ENCODE data around the gene AACS.

The AACS gene

GRCh38 chr12:125124320-125124966 lies 59.2 kb downstream of the AACS start:
- in situ Hi-C loops (cut with HindIII; ENCODE audit: low pct_unique_long_range_greater_than_20kb, low sequenced_read_pairs) = no loop called here
- no peak for TF ChIP-seq JUND (IDR thresholded peaks at IDR 0.05; ENCODE audit: low read depth)
- no peak for DNase-seq (ENCODE audit: low read depth in 1 of 2, low spot score in 1 of 2)

GRCh38 chr12:125125271-125125670 lies 60.0 kb downstream of the AACS start:
- no peak for TF ChIP-seq JUND (IDR thresholded peaks at IDR 0.05; ENCODE audit: low read depth)
- in situ Hi-C loops (cut with HindIII; ENCODE audit: low pct_unique_long_range_greater_than_20kb, low sequenced_read_pairs) = no loop called here

GRCh38 chr12:125128439-125129178 lies 63.4 kb downstream of the AACS start:
- no peak for TF ChIP-seq JUND (IDR thresholded peaks at IDR 0.05; ENCODE audit: low read depth)
- in situ Hi-C loops (cut with HindIII; ENCODE audit: low pct_unique_long_range_greater_than_20kb, low sequenced_read_pairs) = no loop called here
- DNase-seq (ENCODE audit: low read depth in 1 of 2, low spot score in 1 of 2) = no peak

More at GRCh38 chr12:125125271-125125670, 60.0 kb downstream of the AACS start:
- DNase-seq (ENCODE audit: low read depth in 1 of 2, low spot score in 1 of 2) = peak in 1 of 2 experiments; percentile 28

- DNase-seq (ENCODE audit: low read depth in 1 of 2, low spot score in 1 of 2) = no peak
- TF ChIP-seq JUND (IDR thresholded peaks at IDR 0.05; ENCODE audit: low read depth) = no peak
- in situ Hi-C loops (cut with HindIII; ENCODE audit: low pct_unique_long_range_greater_than_20kb, low sequenced_read_pairs) = no loop called here
Measured at GRCh38 chr12:125129179-125129571, 63.9 kb downstream of the AACS start.

- in situ Hi-C loops (cut with HindIII; ENCODE audit: low pct_unique_long_range_greater_than_20kb, low sequenced_read_pairs) = no loop called here
- no peak for DNase-seq (ENCODE audit: low read depth in 1 of 2, low spot score in 1 of 2)
- no peak for TF ChIP-seq JUND (IDR thresholded peaks at IDR 0.05; ENCODE audit: low read depth)
Measured at GRCh38 chr12:125129591-125130255, 64.5 kb downstream of the AACS start.

GRCh38 chr12:125131958-125132357 lies 66.7 kb downstream of the AACS start:
- no peak for DNase-seq (ENCODE audit: low read depth in 1 of 2, low spot score in 1 of 2)
- in situ Hi-C loops (cut with HindIII; ENCODE audit: low pct_unique_long_range_greater_than_20kb, low sequenced_read_pairs) = no loop called here
- TF ChIP-seq JUND (IDR thresholded peaks at IDR 0.05; ENCODE audit: low read depth) = no peak

- no peak for DNase-seq (ENCODE audit: low read depth in 1 of 2, low spot score in 1 of 2)
- in situ Hi-C loops (cut with HindIII; ENCODE audit: low pct_unique_long_range_greater_than_20kb, low sequenced_read_pairs) = no loop called here
- no peak for TF ChIP-seq JUND (IDR thresholded peaks at IDR 0.05; ENCODE audit: low read depth)
Measured at GRCh38 chr12:125132698-125133400, 67.6 kb downstream of the AACS start.

GRCh38 chr12:125133616-125134015 lies 68.4 kb downstream of the AACS start:
- in situ Hi-C loops (cut with HindIII; ENCODE audit: low pct_unique_long_range_greater_than_20kb, low sequenced_read_pairs) = no loop called here
- TF ChIP-seq JUND (IDR thresholded peaks at IDR 0.05; ENCODE audit: low read depth) = no peak
- no peak for DNase-seq (ENCODE audit: low read depth in 1 of 2, low spot score in 1 of 2)

- in situ Hi-C loops (cut with HindIII; ENCODE audit: low pct_unique_long_range_greater_than_20kb, low sequenced_read_pairs) = no loop called here
- no peak for TF ChIP-seq JUND (IDR thresholded peaks at IDR 0.05; ENCODE audit: low read depth)
- no peak for DNase-seq (ENCODE audit: low read depth in 1 of 2, low spot score in 1 of 2)
Measured at GRCh38 chr12:125134576-125134975, 69.3 kb downstream of the AACS start.

- TF ChIP-seq JUND (IDR thresholded peaks at IDR 0.05; ENCODE audit: low read depth) = no peak
- no peak for DNase-seq (ENCODE audit: low read depth in 1 of 2, low spot score in 1 of 2)
- in situ Hi-C loops (cut with HindIII; ENCODE audit: low pct_unique_long_range_greater_than_20kb, low sequenced_read_pairs) = no loop called here
Measured at GRCh38 chr12:125135906-125136305, 70.7 kb downstream of the AACS start.

- no peak for TF ChIP-seq JUND (IDR thresholded peaks at IDR 0.05; ENCODE audit: low read depth)
- in situ Hi-C loops (cut with HindIII; ENCODE audit: low pct_unique_long_range_greater_than_20kb, low sequenced_read_pairs) = no loop called here
- no peak for DNase-seq (ENCODE audit: low read depth in 1 of 2, low spot score in 1 of 2)
Measured at GRCh38 chr12:125136702-125137101, 71.5 kb downstream of the AACS start.

GRCh38 chr12:125137766-125138344 lies 72.6 kb downstream of the AACS start:
- in situ Hi-C loops (cut with HindIII; ENCODE audit: low pct_unique_long_range_greater_than_20kb, low sequenced_read_pairs) = no loop called here
- TF ChIP-seq JUND (IDR thresholded peaks at IDR 0.05; ENCODE audit: low read depth) = no peak
- DNase-seq (ENCODE audit: low read depth in 1 of 2, low spot score in 1 of 2) = no peak
